ENCODE measurements around the gene SECISBP2L.
"Not testable (repeated sequence)": the region's sequence is repeated elsewhere in the genome, so short reads cannot be mapped to it uniquely, and the experiment has no call there.

Gene SECISBP2L

GRCh38 chr15:49015896-49016295 lies 30.4 kb downstream of the SECISBP2L start:
- in situ Hi-C loops (cut with MboI; ENCODE audit: low sequenced_read_pairs), result no loop called here

DNA sequence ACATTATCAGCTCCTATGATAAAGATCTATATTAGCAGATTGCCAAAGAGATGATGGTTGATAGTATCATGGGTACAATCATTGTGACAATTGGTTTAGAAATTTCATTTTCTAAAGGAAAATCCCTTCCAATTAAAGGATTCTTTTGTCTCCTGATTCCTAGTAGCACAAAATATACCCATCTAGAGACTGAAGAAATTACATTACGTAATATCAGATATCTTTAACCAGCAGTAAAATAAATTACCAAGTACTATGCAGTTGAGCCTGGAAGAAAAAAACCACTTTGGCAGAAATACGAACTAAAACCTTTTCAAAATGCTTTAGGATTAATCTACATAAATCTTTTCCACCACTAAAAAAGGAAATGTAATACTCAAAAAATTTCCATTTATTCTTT lies 46.9 kb downstream of the SECISBP2L start:
- in situ Hi-C loops (cut with MboI; ENCODE audit: low sequenced_read_pairs), result no loop called here

DNA sequence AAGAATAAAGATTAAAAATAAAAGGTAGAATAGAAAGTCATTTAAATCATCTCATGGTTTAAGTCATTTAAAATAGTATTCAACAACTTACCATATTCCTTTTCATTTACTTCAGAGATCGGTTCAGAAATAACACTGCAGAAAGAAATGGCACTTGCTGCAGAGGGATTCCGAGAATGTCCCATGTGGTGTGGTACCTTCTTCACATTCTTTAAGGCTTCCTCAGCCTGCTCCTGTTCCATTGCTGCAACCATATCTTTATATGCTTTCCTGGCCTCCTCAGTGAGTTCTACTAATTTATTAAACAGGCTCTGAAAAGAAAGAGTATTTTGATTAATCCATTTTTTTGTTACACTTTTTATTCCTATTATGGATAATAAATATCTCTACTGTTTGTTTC lies 50.0 kb downstream of the SECISBP2L start:
- in situ Hi-C loops (cut with MboI; ENCODE audit: low sequenced_read_pairs), result no loop called here

DNA sequence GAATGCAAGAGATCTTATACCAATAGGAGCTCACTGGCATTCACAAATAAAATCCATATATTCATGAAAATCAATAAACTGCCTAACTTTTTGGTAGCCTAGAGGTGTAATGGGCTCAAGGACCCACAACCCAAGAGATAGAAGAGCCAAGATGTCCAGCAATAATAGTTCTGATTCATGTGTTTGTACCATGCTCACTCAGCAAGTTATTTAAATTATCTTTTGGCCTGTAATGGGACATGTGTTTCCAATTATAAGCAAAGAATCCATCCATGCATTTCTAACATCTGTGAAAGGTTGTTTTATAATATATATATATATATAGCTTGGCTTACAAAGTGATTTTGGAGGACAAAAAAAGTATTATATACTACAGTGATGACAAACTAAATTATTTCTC lies 52.9 kb downstream of the SECISBP2L start:
- in situ Hi-C loops (cut with MboI; ENCODE audit: low sequenced_read_pairs), result no loop called here

- in situ Hi-C loops (cut with MboI; ENCODE audit: low sequenced_read_pairs), result no loop called here
Observed at GRCh38 chr15:48992545-48992944, 53.7 kb downstream of the SECISBP2L start.

DNA sequence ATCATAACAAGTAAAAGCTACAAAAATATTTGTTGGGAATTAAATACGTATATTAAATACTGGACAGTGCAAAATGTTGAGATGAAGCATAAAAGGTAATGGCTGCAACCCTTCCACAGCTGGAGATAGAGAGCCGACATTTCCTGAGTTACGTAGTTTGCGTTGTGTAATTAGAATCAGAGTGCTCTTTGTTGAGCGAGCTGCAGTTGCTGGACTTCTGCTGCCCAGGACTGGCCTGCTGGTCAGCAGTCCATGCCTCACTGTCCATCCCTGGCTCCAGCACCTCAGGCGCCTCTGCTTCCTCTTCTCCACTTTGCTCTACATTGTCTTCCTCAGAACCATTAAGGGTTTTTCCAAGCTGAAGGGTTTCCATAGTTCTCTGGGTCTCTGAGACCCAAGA lies 54.1 kb downstream of the SECISBP2L start:
- in situ Hi-C loops (cut with MboI; ENCODE audit: low sequenced_read_pairs), result no loop called here

GRCh38 chr15:48989170-48989569 lies 57.1 kb downstream of the SECISBP2L start:
- in situ Hi-C loops (cut with MboI; ENCODE audit: low sequenced_read_pairs), result no loop called here

DNA sequence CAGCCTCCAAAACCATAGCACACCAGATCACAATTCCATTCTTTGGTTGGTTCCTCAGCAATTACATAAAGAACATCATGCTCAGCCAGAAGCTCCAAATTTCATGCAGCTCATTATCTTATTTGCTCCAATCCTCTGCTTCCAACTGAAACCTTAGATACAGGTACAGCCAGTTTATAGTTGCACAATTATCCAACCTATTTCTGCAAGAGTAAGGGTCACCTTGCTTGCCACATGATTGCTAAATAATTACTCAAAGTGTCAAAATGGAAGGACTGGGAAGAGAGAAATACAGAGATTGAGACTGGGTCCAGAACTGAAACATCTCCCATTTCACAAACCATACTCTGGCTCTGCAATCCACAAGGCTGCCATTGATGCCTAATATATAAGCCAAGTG lies 59.1 kb downstream of the SECISBP2L start:
- in situ Hi-C loops (cut with MboI; ENCODE audit: low sequenced_read_pairs), result no loop called here

DNA sequence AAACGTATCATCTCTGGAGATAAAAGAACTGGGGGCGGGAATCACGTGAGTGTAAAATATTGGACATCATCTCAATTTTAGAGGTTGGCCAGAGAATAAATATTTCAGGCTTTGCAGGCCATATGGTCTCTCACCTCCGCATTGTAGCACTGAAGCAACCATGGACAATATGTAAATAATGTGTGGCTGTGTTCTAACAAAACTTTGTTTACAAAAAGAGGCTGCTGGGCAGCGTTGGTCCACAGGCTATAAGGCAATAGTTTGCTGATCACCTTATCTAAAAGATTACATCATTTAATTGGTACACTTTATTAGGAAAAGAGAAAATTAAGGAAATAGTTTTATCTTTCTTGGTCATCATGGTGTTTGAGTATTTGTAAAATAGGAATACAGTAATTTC lies 60.0 kb downstream of the SECISBP2L start:
- in situ Hi-C loops (cut with MboI; ENCODE audit: low sequenced_read_pairs), result no loop called here

DNA sequence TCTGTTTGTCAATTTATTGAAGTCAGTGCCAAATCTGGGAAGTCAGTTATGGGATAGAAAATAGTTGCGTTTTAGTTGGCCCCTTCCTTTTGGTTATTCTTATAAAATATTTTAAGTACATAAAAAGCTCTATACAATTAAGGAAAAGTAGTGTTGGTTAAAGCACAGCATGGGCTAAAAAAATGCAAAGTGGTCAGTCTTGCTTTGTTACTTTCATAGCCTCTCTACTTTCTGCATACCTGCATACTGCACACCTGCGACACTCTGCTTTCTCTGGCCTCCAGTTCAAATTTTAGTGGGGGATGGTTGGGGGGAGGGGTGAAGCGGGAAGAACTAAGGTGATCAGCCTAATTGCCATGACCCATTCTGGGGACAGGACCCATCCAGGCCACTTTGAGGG lies 60.7 kb downstream of the SECISBP2L start:
- in situ Hi-C loops (cut with MboI; ENCODE audit: low sequenced_read_pairs), result no loop called here

- in situ Hi-C loops (cut with MboI; ENCODE audit: low sequenced_read_pairs), result no loop called here
Observed at GRCh38 chr15:48984811-48985352, 61.4 kb downstream of the SECISBP2L start.

- in situ Hi-C loops (cut with MboI; ENCODE audit: low sequenced_read_pairs), result no loop called here
Observed at GRCh38 chr15:48984021-48984710, 62.1 kb downstream of the SECISBP2L start.

GRCh38 chr15:48983300-48983699 lies 62.9 kb downstream of the SECISBP2L start:
- in situ Hi-C loops (cut with MboI; ENCODE audit: low sequenced_read_pairs), result no loop called here

- in situ Hi-C loops (cut with MboI; ENCODE audit: low sequenced_read_pairs), result no loop called here
Observed at GRCh38 chr15:48981941-48982340, 64.3 kb downstream of the SECISBP2L start.

DNA sequence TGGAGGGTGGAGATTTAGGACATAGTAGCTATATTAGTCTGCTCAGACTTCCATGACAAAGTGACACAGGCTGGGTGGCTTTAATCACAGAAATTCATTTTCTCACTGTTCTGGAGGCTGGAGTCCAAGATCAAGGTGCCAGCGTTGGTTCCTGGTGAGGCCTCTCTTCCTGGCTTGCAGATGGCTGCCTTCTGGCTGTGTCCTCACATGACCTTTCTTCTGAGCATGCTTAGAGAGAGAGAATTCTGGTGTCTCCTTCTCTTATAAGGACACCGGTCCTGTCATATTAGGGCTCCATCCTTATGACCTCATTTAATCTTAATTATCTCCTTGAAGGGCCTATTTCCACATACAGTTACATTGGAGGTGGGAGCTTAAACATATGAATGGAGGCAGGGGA lies 67.6 kb downstream of the SECISBP2L start:
- in situ Hi-C loops (cut with MboI; ENCODE audit: low sequenced_read_pairs), result no loop called here

- in situ Hi-C loops (cut with MboI; ENCODE audit: low sequenced_read_pairs), result no loop called here
Observed at GRCh38 chr15:48976444-48977088, 69.7 kb downstream of the SECISBP2L start.

DNA sequence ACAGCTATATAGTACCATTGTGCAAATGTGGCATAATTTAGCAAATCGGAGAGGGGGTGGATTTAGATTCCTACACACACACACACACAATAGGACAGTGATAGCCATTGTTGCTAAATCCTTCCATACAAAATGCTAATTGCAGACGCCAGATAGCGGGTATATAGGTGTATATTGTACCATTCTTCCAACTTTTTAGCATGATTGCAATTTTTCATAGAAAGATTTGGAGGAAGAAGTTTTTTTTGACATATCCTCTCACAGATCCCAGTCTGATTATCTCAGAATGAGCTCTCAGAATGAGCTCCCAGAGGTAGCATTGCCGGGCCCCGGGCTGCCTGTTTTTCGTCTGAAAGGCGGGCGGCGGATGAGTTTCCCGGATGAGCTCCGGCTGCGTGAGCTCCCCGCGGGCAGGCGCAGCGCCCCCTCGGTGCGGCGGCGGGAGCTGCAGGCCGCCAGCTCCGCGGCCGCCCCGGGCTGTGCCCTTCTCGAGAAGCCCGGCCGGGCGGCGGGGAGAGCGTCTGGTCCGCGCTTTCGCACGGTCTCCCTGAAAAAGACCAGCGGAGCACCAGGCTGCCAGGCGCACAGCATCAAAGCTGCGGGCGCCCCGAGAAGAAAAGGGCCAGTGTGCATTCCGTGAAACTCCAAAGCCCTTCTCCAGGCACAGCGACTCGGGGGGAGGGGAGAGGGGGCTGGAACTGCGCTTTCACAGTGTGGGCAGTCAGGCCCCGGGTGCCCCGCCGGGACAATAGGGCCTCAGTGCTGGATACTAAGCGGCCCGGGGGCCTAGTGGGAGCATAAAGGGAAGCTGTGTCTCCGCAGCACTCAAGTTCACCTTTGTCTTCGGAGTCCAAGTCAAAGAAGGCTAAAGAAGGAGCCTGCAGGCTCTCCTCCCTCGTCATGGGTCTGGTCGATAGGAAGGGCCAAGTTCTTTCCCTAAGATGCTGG lies 70.5 kb downstream of the SECISBP2L start:
- in situ Hi-C loops (cut with MboI; ENCODE audit: low sequenced_read_pairs), result no loop called here

- in situ Hi-C loops (cut with MboI; ENCODE audit: low sequenced_read_pairs), result no loop called here
Observed at GRCh38 chr15:48974882-48975281, 71.4 kb downstream of the SECISBP2L start.

- in situ Hi-C loops (cut with MboI; ENCODE audit: low sequenced_read_pairs), result no loop called here
Observed at GRCh38 chr15:48972750-48973503, 73.3 kb downstream of the SECISBP2L start.

- in situ Hi-C loops (cut with MboI; ENCODE audit: low sequenced_read_pairs), result not testable (repeated sequence)
Observed at GRCh38 chr15:48970926-48971325, 75.3 kb downstream of the SECISBP2L start.

DNA sequence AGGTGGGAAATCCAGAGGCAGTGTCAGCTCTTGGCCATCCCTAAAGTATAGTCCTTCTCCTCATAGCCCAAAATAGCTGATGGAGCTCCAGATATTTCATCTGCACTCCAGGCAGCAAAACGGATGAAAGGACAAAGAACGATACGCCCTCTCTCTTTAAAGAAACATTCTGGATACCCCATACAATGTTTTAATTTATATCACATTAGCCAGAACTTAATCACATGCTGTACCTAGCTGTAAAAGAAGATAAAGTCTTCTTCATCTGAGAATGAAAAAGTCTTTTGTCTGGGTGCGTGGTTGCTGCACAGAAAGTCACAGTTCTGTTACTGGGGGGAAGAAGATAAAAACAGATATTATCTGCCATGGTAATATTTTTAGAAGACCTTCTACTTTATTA lies 78.2 kb downstream of the SECISBP2L start:
- in situ Hi-C loops (cut with MboI; ENCODE audit: low sequenced_read_pairs), result no loop called here

Measured in HL-60/S4 treated with phorbol 12-myristate 13-acetate at 8.2 ng/mL for 4 days and 3 days (cell line).